ENCODE results near the gene SNHG17. TPM values are rescaled to one million over a fixed set of nuclear protein-coding genes. Genes with fewer than 3 reads are reported as not detected.
"Not testable (repeated sequence)": the region's sequence is repeated elsewhere in the genome, so short reads cannot be mapped to it uniquely, and the experiment has no call there.

SNHG17 gene
- 54.1 TPM for total RNA-seq

GRCh38 chr20:38434770-38435554 lies at the start of gene SNHG17:
SNHG17 (minus strand) TSS chr20:38435328.
- DNase-seq (ENCODE audit: low spot score): peak; percentile 91

GRCh38 chr20:38479596-38479995 lies 44.5 kb upstream of the SNHG17 start:
- DNase-seq (ENCODE audit: low spot score): no peak

- DNase-seq (ENCODE audit: low spot score): no peak
These were observed 42.6 kb upstream of the SNHG17 start for GRCh38 chr20:38477747-38478146.

- DNase-seq (ENCODE audit: low spot score): no peak
These were observed 38.3 kb upstream of the SNHG17 start for GRCh38 chr20:38473367-38473795.

- DNase-seq (ENCODE audit: low spot score): peak; percentile 99
These were observed 37.6 kb upstream of the SNHG17 start, which contains the start of gene RALGAPB for GRCh38 chr20:38472513-38473366. RALGAPB (plus strand) TSS chr20:38472843; CDS start chr20:38488433, 15,590 bp downstream.

GRCh38 chr20:38471987-38472512 lies 36.9 kb upstream of the SNHG17 start:
- no peak for DNase-seq (ENCODE audit: low spot score)

GRCh38 chr20:38471245-38471644 lies 36.1 kb upstream of the SNHG17 start:
- DNase-seq (ENCODE audit: low spot score): no peak

GRCh38 chr20:38466983-38467382 lies 31.9 kb upstream of the SNHG17 start:
- no peak for DNase-seq (ENCODE audit: low spot score)

- DNase-seq (ENCODE audit: low spot score): no peak
These were observed 31.0 kb upstream of the SNHG17 start for GRCh38 chr20:38466171-38466570.

- not testable (repeated sequence) for DNase-seq (ENCODE audit: low spot score)
These were observed 26.4 kb upstream of the SNHG17 start for GRCh38 chr20:38461569-38461968.

GRCh38 chr20:38461167-38461566 lies 26.0 kb upstream of the SNHG17 start:
- DNase-seq (ENCODE audit: low spot score): not testable (repeated sequence)

GRCh38 chr20:38460631-38461030 lies 25.5 kb upstream of the SNHG17 start:
- DNase-seq (ENCODE audit: low spot score): not testable (repeated sequence)

GRCh38 chr20:38460040-38460623 lies 25.0 kb upstream of the SNHG17 start:
- no peak for DNase-seq (ENCODE audit: low spot score)

- no peak for DNase-seq (ENCODE audit: low spot score)
These were observed 23.2 kb upstream of the SNHG17 start for GRCh38 chr20:38458314-38458713.

GRCh38 chr20:38454556-38455473 lies 19.7 kb upstream of the SNHG17 start:
- no peak for DNase-seq (ENCODE audit: low spot score)

- DNase-seq (ENCODE audit: low spot score): no peak
These were observed 18.8 kb upstream of the SNHG17 start for GRCh38 chr20:38453941-38454340.

- no peak for DNase-seq (ENCODE audit: low spot score)
These were observed 17.9 kb upstream of the SNHG17 start for GRCh38 chr20:38452880-38453624.

GRCh38 chr20:38450412-38450975 lies 15.4 kb upstream of the SNHG17 start:
- DNase-seq (ENCODE audit: low spot score): no peak

- no peak for DNase-seq (ENCODE audit: low spot score)
These were observed 13.9 kb upstream of the SNHG17 start for GRCh38 chr20:38449046-38449445.

Measured in ureter (tissue), 1 donor.